GM12872 (cell line): ENCODE measurements around the gene ZBTB8A.

Source experiments
- TF ChIP-seq, protein P1 (sequence below): IDR thresholded peaks from 3 replicates; pipeline ENCODE4 v1.5.1; 2011; ENCODE audit warnings: low read depth, mild to moderate bottlenecking, low read length, moderate library complexity; ENCODE audit not compliant: insufficient read depth

Gene ZBTB8A

DNA sequence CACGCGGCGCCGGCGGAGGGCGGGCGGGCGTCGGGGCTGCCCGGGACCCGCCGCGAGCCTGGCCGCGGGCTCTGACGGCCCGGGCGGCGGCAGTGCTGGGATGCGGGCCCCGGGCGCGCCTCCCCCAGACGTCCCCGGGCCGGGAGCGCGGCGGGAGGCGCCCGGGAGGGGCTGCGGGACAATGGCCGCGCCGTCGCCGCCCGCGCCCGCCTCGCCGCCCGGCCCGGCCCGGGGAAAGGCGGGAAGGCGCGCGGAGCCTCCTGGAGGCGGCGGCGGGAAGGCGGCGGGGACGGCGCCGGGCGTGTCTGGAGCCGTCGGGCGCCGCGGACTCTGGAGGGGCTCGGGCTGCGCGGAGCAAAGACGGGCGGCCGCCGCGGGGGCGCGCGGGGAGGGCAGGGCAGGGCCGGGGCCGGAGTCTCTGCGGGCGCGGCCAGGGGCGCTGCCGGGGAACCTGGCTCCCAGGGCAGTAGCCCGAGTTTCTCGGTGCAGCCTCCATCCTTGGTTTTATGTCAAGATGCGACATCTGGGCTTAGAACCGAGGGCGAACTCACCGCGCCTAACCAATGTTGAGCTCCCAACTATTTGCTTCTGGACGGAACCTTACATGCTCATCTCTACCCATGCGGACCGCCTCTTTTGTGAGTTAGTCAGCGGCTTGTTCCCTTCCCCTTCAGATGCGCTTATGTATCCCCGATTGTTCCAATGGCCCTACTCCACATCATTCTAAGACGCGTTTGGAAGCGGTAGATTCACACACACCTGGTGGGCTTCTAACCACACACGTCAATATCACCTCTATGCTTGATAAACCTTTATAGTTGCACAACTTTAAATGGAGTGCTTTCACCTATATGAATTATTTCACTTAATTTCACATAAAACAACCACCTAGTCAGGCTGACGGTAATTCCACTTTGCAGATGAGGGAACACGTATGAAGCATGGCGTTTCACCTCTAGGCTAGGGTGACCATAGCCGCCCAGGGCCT lies 651 bp downstream of the ZBTB8A start:
- TF ChIP-seq, protein P1, sequence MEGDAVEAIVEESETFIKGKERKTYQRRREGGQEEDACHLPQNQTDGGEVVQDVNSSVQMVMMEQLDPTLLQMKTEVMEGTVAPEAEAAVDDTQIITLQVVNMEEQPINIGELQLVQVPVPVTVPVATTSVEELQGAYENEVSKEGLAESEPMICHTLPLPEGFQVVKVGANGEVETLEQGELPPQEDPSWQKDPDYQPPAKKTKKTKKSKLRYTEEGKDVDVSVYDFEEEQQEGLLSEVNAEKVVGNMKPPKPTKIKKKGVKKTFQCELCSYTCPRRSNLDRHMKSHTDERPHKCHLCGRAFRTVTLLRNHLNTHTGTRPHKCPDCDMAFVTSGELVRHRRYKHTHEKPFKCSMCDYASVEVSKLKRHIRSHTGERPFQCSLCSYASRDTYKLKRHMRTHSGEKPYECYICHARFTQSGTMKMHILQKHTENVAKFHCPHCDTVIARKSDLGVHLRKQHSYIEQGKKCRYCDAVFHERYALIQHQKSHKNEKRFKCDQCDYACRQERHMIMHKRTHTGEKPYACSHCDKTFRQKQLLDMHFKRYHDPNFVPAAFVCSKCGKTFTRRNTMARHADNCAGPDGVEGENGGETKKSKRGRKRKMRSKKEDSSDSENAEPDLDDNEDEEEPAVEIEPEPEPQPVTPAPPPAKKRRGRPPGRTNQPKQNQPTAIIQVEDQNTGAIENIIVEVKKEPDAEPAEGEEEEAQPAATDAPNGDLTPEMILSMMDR, result no peak

DNA sequence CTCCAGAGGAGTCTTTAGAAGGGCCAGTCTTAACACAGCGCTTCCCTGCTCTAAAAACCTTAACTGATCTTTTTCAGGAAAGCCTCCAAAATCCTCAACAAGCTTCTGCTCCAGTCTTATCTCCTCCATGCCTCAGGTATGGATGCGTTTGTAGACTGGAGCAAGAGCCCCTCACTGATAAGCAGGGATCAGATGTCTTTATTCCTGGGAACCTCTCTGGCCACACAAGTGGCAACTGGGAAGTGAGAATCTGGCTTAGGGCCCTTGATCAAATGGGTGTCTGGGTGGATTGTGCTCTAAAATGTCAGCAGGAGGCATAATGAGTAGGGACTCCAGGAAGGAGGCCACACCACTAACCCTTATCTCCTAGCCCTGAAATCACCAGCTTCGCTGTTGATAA lies 1.4 kb downstream of the ZBTB8A start:
- TF ChIP-seq, protein P1, result no peak

DNA sequence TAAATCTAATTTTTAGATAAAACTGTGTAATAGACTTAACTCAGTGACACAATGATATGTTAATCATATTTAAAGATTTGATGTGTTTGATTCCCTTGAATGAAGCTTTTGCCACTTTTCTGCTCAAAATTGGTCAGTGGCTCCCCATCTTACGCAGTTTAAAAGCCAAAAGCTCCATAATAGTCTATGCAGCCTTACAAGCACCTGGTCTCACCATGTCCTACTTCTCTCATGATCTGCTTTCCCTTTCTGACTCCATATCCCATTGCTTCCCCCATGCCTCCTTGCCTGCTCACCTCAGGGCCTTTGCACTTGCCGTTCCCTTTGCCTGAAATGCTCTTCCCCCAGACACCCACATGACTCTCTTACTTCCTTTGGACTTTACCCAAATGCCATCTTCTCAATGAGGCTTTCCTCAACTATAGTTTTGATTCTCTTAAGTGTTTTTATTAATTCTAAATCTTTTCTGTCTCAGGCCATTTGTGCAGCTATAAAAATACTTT lies 1.9 kb downstream of the ZBTB8A start:
- TF ChIP-seq, protein P1, result no peak

DNA sequence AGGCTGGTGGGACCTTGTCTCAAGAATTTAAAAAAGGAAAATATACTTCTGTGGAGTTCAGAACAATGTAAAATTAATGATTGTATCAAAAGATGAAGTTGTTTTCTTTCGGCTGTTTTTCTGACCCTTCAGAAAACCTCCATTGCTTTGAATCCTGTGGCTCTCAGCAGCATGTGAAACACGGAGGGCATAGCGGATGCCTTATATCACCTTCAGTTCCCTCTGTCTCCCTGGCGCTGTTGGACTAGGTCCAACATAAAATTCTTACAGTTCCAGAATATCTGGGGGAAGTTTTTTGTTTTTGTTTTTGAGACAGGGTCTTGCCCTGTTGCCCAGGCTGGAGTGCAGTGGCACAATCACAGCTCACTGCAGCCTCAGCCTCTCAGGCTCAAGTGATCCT lies 7.4 kb downstream of the ZBTB8A start:
- TF ChIP-seq, protein P1, result no peak

DNA sequence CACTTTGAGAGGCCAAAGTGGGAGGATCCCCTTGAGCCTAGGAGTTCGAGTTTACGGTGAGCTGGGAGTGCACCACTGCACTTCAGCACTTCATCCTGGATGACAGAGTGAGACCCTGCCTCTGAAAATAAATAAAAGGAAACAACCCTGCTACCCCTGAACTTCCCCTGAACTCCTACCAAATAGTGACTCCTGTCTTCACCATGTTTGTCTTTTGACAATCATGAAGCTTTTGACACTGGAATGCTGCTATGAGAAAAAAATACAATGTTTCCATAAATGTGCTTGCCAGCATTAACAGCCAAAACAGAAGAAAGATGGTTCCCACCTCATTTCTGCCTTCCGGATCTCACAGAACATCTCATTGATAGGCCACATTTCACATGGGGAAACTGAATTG lies 10.4 kb downstream of the ZBTB8A start:
- TF ChIP-seq, protein P1, result no peak

DNA sequence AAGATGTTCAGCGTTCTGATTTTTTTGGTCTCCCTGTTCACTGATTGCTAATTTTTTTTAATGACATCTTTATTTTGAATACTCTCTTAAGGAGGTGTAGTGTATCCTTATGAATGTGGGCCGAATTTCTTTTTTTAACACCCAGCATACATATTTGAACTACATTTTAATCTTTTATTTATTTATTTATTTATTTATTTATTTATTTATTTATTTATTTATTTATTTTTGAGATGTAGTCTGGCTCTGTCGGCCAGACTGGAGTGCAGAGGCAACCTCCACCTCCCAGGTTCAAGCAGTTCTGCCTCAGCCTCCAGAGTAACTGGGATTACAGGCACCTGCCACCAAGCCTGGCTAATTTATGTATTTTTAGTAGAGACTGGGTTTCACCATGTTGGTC lies 15.1 kb downstream of the ZBTB8A start:
- TF ChIP-seq, protein P1, result no peak

DNA sequence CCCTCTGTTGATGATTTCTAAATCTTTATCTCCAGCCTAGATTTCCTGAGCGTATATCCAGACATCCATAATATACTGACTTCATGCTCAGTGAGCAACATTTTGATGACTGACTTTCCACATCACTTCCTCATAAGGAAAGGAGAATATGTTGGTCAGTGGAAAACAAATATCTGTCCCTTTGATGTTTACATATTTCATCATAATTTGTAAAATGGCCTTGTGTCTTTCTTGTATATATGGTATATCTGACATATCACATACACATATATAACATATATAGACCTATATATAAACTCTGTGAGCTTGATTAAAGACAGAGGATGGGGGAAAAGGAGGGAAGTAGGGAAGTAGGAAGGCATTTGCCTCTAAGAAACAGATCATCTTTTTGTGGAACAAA lies 18.6 kb downstream of the ZBTB8A start:
- TF ChIP-seq, protein P1, result no peak
